NCI-H1436 treated with DMSO at 0.1 percent for 48 hours (cell line): Measurements from ENCODE around the gene NT5C.
A peak's percentile ranks its signal among the peaks of the same experiment; 100 is the strongest.
"Not testable (repeated sequence)": the region's sequence is repeated elsewhere in the genome, so short reads cannot be mapped to it uniquely, and the experiment has no call there.

Experiments
- DNase-seq: peaks from one replicate; lab custom pipeline; 2025; lab: John Stamatoyannopoulos, UW

The NT5C gene

DNA sequence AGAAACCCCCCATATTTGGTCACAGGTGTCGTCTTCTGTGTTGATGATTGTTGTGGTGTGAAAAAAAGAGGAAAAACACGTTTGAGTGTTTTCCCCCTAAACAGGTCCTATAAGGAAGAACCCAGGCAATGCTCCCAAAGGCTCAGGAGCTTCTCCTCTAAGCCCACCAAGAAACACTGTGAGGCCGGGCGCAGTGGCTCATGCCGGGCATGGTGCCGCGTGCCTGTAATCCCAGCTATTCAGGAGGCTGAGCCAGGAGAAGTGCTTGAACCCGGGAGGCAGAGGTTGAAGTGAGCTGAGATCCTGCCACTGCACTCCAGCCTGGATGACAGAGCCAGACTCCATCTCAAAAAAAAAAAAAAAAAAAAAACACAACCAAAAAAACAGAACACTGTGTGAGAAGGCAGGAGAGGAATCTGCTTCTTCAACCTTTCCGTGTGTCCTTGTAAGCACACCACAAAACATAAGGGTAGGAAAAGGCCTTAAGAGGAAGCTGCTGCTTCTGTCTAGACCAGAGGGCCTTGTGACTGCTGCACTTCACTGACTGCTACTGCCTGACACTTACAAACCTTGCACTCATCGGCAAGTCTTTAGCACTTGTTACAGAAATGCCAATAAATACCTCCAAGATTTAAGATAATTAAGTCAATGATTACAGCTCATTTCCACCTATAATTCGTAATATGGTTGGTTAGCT, 13.4 kb upstream of the NT5C start:
- DNase-seq = no peak

GRCh38 chr17:75142236-75142971, 10.9 kb upstream of the NT5C start:
- no peak for DNase-seq

DNA sequence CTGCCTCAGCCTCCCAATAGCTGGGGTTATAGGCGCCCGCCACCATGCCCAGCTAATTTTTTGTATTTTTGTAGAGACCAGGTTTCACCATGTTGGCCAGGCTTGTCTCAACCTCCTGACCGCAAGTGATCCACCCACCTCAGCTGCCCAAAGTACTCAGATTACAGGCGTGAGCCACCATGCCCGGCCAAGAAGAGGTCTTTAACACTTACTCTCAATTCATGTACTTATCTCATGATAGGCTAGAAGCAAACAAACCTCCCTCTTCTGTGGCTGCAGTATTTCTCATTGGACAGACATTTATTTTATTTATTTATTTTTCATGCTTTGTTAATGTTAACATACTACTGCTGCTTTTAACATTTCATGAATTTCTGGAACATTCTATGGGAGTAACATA, 7.0 kb upstream of the NT5C start:
- no peak for DNase-seq

- not testable (repeated sequence) for DNase-seq
Observed at GRCh38 chr17:75137762-75138161, 6.2 kb upstream of the NT5C start.

DNA sequence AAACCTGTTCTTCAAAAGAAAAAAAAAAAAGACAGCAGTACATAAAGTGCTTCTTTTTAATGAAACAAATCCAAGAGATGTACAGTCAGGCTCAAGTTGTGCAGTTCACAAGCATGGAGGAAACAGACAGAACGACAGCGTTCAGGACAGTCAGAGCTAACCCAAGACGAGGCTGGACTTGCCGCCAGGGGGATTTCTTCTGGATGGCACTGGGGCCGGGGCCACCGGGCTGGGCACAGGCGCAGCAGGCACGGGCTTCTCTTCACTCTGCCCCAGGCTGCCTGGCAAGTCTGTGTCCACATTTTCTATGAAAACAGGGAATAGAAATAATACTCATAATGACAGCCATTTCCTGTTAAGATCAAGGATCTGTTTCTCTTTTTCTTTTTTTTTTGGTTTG, 4.4 kb upstream of the NT5C start:
- DNase-seq = no peak

GRCh38 chr17:75135452-75135851, 3.9 kb upstream of the NT5C start:
- DNase-seq = no peak

- not testable (repeated sequence) for DNase-seq
Observed at GRCh38 chr17:75133607-75134347, 2.2 kb upstream of the NT5C start.

DNA sequence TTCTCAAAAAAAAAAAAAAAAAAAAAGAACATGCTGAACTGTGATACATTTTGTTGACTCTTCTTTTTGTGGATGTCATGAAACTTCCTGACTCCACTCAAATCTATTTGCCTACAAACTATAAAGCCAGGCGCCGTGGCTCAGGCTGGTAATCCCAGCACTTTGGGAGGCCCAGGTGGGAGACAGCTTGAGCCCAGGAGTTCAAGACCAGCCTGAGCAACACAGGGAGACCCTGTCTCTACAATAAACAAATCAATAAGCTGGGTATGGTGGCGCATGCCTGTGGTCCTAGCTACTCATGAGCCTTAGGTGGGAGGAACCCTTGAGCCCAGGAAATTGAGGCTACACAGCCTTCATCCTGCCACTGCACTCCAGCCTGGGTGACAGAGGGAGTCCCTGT, 1.5 kb upstream of the NT5C start:
- no peak for DNase-seq

DNA sequence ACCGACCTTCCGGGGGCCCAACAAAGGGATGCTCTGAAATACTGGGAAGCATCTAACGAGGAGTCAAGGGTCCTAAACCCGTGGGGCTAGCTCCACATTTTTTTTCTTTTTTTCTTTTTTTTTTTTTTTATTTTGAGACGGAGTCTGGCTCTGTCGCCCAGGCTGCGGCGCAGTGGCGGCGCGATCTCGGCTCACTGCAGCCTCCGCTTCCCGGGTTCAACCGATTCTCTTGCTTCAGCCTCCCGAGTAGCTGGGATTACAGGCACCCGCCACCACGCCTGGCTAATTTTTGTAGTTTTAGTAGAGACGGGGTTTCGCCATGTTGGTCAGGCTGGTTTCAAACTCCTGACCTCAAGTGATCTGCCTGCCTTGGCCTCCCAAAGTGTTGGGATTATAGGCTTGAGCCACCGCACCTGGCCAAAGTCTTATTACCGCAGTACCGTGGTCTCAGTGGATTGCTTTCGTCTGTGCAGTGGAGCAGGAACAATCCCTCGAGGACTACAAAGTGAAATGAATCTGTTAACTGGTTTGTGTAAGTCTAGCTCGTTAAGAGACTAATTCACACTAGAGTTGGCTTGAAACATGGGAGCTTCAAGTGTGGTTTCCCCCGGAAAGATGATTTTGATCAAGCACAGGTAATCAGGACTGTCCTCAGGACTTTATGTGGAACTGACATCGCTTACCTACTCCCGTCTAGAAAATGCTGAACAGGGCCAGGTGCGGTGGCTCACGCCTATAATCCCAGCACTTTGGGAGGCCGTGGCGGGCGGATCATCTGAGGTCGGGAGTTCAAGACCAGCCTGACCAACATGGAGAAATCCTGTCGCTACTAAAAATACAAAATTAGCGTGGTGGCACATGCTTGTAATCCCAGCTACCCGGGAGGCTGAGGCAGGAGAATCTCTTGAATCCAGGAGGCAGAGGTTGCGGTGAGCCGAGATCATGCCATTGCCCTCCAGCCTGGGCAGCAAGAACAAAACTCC, 767 bp upstream of the NT5C start:
- DNase-seq = not testable (repeated sequence)

DNA sequence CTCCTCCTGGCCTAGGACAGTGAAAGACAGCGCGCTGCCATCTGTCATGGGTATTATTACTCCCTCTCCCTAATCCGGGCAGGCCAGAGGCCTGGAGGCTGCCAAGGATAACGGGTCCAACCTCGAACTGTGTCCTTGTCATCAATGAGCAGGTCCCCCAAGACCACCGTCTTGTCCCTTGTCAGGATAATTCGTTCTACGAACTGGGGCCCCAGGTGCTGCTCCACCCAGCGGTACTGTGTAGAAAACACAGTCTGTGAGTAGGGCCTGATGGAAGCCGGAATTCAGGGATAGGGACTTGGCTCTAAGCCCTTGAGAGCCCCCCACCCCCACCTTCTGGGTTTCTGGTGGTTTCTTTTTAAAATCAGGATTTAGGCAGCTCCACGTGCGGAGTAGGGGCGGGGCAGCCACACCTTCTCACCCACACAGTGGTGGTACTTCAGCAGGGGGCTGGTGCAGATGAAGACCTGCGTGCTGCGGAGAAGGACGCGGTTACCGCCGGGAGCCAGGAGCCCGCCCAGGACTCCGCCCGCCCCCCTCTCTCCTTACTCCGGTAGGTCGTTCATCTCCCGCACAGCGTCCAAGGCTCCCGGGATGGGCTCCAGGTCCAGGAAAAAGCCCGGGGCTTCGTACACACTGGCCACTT, 787 bp downstream of the NT5C start:
- DNase-seq = no peak

- DNase-seq = no peak
Observed at GRCh38 chr17:75130059-75130631, 1.4 kb downstream of the NT5C start.

GRCh38 chr17:75129576-75129975, 2.0 kb downstream of the NT5C start:
- no peak for DNase-seq

DNA sequence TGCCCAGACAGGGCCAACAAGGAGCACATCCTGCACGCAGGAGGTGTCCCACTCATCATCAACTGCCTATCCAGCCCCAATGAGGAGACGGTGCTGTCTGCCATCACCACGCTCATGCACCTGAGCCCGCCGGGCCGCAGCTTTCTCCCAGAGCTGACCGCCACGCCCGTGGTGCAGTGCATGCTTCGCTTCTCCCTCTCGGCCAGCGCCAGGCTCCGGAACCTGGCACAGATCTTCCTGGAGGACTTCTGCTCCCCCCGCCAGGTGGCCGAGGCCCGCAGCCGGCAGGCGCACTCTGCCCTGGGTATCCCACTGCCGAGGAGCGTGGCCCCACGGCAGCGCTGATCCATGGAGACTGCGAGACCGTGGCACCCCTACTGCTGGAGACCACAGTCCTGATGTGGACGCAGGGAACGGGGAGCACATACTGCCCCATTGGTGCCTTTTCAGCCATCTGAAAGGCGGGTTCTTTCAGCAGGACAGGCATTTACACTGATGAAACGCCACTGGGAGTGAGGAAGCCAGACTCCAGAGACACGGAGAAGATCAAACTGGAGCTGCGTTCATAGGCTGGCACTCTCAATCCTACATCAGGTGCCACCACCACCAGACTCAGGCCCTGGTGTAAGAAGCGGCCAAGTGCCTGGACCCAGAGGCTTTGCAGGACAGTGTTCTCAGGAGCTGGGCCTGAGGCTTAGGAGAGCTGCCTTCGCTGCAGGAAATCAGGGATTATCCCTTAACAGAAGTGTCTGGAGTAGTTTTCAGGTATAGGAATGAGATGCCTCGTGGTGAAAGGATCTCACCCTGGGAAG, 2.6 kb downstream of the NT5C start:
- no peak for DNase-seq

GRCh38 chr17:75127936-75128335, 3.6 kb downstream of the NT5C start:
- not testable (repeated sequence) for DNase-seq

DNA sequence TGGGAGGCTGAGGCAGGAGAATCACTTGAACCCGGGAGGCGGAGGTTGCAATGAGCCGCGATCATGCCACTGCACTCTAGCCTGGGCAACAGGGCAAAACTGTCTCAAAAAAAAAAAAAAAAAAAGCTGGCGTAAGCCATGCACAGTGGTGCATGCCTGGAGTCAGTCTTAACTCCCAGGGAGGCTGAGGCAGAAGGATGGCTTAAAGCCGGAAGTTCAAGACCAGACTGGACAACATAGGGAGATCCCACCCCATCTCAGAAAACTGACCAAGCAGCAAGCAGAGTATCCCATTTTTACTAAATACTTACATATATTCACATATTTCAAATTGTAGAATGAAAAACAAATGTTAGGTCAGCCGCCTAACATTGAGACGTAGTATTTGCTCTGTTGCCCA, 4.6 kb downstream of the NT5C start:
- no peak for DNase-seq

- no peak for DNase-seq
Observed at GRCh38 chr17:75125984-75126383, 5.6 kb downstream of the NT5C start.

GRCh38 chr17:75124819-75125162, 6.8 kb downstream of the NT5C start:
- no peak for DNase-seq

DNA sequence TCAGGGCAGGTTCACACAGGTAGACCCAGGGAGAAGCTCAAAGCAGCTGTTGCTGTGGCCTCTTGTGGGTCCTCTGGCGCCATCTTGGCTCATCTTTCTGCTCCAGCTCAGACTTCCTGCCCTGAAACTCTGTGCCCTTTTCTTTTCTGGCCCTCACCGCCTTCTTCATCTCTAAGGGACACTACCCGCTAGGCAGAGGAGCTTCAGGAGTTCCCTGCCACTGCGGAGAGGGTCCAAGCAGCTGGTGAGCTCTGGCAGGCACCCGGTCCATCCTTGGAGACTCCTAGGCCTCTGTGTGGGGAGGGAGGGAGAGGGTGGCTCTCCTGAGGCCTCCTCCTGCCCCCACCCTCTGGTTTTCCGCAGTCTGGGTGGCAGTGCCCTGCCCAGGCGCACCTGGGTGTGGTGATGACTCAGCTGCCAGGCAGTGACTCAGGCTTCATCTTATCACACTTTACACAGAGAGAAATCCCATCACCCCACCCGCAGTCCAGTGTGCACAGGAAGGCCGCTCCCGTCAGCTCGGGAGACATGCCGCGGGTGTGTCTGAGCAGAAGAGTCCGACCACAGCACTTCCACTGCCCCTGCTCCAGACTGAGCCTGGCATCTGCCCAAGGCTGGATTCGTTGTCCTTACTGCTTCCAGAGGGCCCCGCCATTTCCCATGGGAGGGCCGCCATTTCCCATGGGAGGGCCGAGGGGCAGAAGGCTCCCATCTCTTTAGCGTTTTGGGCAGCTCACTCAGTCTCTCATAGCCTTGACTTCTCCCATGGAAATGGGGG, 7.3 kb downstream of the NT5C start:
- peak; percentile 40 for DNase-seq

- DNase-seq = no peak
Observed at GRCh38 chr17:75118307-75118706, 13.2 kb downstream of the NT5C start.
